ENCODE results near the gene CHURC1.

CHURC1 gene

DNA sequence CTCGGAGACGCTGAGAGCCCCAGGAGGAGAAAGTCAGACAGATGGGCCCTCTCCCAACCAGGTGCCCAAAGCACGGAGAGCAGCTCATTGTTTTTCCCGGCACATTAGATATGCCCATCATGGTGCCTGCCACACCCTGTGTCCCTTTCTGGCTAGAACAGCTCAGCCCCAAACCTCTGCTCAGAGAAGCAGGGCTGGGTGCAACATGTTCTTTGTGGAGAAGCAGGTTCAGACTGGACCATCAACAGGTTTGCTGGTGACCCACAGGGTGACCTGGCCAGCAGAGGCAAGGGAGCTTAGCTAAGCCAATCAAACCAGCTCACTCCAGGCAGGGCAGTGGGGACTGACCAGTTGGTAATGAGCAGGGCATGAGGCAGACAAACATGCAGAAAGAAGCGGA is 44.5 kb downstream of the CHURC1 start:
- DNase-seq, result no peak

DNA sequence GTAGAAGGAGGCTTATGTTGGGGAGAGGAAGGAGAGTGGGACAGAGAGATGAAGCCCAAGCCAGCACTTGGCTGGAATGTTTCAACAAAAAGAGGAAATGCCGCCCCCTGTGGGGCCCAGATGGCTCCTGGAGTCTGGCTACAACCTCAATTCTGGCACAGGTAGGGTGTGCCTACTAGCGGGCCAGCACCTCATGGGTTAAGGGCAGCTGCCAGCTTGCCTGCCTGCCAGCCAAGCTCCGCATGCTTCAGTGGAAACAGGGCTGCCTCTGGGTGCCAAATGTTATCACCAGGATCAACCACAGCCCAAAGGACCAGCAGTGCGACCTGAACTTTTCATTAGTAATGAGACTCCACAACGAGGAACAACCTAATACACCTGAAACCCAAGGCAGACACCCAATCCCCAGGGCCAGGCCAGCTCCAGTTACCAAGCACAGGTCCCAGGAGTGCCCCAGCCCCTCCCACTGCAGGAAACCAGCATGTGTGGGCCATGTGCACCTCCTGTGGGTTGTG is 46.6 kb downstream of the CHURC1 start:
- no peak for DNase-seq

DNA sequence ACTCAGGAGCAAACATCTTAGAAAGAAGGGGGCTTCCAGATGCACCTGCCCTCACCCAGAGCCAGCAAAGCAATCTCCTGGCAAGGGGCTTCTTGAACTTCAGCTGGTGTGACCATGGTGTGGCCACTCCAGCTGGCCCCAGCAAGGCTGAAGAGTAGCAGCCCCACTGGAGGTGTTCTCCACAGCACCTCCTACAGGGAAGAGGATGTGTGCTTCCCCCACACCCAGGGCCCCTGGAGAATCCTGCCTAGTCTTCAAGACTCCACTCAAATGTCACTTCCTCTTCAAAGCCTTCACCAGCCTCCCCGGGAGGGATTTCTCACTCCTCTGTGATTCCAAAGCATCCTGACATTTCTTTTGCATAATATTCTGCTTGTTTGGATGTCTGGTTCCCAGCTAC is 49.4 kb downstream of the CHURC1 start:
- DNase-seq, result no peak

DNA sequence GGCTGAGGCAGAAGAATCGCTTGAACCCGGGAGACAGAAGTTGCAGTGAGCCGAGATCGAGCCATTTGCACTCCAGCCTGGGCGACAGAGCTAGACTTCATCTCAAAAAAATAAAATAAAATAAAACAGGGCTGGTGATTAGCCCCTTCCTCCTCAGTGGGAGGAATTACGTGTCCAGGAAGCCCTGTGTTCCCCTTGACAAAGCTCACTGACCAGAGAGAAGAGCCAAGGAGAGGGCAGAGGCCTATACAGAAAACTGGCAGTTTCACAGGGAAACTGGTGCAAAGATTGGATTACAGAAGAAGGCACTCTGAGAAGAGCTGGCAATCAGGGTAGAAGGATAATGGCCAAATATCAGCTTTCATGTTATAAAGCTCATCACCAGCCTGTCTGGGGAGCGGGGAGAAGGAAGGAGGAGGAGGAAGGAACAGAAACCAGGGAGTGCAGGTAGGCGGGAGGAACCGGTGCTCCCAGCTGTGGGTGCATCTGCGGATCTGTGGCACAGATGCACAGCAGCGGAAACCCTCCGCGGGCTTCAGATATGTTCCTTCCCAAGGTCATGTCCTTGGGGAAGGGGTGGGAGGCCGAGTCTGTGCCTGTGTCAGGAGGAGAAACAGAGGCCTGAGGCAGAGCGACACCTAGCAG is 51.2 kb downstream of the CHURC1 start:
- no peak for DNase-seq

DNA sequence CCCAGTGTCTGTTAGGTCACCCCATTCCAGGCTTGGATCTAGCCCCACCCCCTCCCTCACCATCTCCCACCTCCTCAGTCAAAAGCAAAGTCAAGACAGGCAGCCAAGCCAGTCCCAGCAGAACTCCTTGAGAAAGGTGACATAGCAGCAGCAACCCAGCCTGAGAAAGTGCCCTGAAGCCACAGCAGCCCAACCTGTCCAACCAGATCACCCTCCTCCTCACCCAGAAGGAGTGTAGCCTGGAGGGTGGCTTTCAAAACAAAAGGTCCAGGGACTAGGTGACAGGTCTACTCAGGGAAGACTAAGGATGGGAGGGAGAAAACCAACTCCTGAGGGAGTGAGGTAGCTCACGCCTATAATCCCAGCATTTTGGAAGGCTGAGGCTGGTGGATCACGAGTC is 52.7 kb downstream of the CHURC1 start:
- no peak for DNase-seq

DNA sequence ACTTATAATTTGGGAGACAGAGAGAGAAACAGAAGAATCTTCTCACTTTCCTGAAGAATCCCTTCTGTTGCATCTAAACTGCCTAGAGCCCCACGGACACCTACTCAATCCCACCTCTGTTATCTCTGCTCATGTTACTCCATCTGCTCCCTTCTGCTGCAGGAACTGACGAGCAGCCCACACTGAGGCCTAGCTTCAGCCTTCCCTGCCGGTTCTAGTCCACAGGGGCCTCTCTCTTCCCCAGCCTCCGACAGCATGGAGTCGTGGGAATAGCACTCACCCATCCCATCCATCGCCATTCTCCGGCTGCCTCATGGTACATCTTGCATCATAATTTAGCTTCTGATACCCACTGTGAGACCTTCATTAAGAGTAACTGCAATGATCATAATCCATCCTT is 53.9 kb downstream of the CHURC1 start:
- DNase-seq, result no peak

DNA sequence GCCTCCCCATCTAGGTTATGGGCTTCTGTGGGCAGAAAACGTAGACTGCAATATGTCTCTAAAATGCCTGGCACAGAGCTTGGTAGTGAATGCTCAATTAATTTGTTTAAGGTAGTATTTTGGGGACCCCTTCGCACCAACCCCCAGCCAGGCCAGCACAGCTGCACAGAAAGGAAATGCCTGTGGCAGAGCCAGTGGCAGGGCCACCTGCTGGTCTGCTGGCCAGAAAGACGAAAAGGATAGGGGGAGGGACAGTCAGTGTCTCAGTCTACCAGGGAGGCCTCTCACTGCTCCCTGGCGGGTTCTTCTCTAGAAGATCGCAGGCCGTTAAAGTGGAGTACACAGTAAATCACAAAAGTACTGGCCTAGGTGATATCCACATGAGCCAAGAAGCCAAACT is 54.4 kb downstream of the CHURC1 start:
- no peak for DNase-seq

DNA sequence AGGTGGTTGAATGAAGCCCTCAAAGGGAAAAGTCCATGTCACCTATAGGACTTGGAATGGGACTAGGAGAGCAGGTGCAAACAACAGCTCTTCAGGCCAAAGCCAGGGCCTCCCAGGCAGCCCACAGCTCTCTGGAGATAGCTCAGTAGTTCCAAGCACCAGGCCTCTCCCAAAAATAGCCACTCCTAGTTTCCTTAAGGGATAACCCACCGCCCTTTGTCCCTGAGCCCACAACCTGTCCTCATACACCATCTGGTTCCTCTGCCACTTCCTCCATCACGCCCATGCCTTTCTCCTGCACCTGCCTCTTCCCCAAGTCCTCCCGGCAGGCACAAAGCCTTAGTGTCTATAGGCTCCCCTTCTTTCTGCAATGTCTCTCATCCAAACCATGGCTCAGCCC is 55.8 kb downstream of the CHURC1 start:
- DNase-seq, result no peak

DNA sequence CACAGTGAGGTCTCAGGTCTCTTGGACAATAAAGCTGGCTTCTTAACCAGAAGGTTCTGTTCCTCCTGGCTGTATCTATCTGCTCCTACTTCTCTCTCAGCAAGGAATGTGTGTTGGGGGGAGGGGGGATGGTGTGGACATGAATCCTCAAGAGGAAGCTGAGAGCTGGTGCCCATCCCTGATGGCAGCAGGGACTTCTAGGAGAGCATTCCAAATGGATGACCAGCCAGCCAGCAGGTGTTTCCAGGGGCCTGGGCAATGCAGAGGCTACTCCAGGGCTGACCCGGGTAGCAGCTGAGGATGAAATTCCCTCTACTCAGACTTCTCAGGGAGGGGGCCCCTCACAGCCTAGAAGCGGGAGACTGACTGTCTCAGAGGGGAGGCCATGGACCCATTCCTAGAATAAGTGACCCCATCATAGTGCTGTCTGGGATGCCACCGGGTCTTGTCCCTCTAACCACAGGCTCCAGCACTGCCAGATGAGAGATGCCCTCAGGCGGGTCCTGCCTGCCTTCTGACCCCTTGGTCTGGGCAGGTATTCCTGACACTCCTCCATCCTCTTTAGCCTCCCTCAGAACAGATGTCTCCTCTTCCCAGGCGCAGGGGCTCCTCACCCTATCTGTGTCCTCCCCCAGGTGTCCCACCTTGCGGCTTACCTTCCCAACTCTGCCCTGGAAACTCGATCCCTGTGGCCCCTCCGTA is 56.7 kb downstream of the CHURC1 start:
- no peak for DNase-seq

DNA sequence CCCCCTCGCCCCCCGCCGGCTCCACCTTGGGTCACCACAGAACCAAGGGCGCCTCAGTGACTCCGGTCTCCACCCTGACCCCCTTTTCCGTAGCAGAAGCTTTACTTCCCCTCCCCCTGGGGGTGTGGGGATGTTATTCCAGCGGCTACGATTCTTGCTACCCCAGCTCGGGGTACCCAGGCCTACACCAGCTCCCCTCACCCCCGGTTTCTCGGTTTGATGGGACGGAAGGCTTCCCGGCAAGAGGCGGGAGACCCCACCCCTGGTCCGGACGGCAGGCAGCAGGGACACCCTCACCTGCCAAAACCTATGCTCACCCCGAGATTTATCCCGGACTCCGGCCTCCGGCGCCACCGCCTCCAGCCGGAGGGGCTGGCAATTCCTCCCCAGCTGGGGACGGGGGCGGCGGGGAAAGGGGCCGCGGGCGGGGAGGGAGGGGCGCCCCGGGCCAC is 57.3 kb downstream of the CHURC1 start:
- no peak for DNase-seq

DNA sequence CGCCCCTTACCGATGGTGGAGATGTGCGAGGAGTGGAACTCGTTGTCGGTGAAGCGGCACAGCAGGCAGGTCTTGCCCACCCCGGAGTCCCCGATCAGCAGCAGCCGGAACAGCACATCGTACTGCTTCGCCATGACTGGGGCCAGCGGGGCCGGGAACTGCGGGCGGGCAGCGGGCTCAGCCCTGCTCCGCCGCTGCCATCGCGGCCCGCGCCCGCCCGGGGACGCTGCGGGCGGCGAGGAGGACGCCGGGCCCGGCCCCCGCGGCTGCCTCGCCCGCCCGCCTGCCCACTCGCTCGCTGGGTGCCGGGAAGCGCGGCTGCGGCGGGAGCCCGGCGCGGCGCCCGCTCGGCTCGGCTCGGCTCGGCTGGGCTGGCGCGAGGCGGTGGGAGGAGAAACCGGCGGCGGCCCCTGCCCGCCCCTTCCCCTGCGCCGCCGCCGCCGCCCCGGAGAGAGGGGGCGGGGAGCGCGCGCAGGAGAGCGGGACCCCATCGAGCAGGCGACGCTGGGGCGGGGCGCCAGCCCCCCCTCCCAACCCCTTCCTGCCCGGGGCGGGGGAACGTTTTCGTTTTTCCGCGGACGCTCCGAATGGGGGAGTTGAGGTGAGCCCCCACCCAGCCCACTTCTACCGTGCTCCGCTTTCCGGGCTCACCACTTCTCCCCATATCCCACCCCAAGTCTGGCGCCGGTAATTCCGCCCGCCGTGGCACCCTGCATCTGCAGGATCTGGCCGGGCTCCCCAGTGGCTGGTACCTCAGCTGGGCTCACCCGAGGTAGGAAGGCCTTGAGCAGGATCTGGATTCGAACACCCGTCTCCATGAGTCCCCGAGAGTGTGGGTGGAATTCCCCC is 57.9 kb downstream of the CHURC1 start, which contains the start of gene RAB15:
Gene RAB15 (minus strand): TSS at position 394 of the 849 bp plus-strand sequence. CDS start 260 bp downstream, at position 134.
- DNase-seq, result peak in 1 of 2 donors; percentile 19

DNA sequence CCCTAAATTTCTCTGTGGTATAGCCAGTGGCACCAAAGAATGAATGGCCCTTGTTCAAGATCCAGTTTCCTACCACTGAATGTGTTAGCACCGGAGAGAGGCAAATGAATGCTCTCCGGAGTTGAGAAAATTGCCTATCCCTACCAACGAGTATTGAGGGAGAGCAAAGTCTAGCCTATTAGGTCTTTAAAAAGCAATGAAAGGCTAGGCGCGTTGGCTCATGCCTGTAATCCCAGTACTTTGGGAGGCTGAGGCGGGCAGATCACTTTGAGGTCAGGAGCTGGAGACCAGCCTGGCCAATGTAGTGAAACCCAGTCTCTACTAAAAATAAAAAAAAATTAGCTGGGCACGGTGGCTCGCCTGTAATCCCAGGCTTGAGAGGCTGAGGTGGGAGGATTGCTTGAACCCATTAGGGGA is 58.8 kb downstream of the CHURC1 start:
- DNase-seq, result no peak

DNA sequence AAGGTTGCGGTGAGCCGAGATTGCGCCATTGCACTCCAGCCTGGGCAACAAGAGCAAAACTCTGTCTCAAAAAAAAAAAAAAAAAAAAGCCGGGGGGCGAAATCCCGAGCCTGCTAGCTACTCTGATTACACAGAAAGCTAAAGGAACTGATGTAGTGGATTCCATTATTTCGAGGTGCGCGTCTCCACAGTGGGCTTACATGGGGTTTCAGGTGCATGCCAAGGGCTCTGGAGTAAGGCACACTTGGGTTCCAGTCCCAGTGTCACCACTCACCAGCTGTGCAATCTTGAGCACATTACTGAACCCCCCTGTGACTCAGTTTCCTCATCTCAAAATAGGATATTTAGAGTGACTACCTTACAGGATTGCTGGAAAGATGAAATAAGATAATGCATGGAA is 59.6 kb downstream of the CHURC1 start:
- no peak for DNase-seq

DNA sequence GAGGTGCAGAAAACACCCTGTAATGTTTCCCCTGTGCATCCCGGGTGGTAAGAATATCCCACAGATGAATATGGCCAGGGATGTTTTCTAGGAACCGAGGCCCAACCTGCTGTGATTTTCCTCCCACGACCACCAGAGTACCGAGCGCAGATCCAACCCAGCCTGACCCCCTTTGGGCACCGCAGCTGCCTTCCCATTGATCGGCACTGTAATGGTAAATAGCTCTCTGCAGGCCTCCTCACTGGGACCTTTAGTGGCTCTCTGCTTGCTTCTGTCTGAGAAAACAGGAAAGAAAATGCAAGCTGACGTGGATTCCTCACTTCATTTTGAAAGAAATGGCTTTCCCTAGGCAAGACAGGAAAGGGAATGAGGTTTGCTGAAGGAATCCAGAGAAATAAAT is 60.3 kb downstream of the CHURC1 start:
- no peak for DNase-seq

DNA sequence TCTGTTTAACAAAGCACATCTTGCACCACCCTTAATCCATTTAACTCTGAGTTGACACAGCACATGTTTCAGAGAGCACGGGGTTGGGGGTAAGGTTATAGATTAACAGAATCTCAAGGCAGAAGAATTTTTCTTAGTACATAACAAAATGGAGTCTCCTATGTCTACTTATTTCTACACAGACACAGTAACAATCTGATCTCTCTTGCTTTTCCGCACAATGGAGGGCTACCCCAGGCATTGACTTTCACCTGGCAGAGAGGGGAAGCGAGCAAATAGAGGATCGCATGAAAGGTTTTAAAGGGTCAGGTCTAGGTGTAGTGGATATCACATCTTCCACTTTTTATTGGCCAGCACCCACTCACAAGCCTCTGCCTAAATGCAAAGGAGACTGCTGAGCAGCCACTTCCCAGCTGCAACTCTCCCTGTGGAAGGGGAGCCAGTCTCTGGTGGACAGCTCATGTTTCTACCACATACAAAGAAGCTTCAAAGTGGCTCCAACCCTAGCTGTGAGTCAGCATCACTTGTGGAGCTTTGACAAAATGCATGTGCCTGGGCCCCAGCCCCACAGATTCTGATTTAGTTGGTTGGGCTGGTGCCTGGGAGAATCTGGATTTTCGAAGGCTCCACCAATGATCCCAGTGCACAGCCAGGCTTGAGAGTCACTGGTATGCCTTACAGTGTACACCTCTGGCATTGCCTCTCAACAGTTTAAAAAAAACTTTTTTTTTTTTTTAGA is 65.2 kb downstream of the CHURC1 start:
- no peak for DNase-seq

DNA sequence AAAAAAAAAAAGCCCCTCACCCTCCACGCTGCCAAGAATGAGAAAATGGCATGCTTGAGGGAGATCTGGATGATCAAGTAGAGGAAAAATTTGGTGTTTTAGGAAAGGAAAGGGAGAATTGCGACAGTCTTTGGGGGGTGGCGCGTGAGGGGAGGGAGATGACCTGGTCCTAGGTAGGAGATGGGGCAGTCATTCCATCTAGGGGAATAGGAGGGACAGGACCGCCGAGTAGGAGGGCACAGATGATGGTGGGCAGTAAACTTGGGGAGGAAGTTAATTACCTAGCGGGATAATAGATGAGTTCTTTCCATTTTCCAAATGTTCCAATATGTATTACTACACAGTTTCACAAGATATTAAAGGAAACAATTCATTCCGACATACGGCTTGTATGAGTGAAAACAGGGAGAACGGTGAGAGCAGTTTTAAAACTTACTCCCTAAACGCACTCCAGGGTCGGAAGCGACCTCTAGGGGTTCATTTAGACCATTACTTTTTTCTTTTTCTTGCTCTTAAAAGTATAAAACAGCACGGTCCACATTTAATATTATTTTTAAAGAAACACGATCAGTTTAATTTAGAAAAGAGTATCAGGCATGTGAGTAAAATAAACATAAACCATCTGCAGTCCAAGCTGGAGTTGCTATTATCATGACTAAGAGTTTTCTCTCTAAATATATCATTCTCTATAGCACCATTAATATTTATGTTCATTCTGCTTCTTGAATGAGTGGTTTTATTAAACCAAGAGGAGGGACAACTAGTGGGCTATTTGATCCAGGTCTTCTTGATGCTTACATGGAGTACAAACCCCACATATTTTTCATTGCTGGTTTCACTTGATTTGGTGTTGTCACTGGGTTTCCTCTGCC is 69.4 kb downstream of the CHURC1 start:
- DNase-seq, result peak; percentile 31 to 68

Data from inflammatory macrophage treated with lipopolysaccharide for 1 hour (primary cell).